ENCODE measurements around the gene ADCY7. TPM values are rescaled to one million over a fixed set of nuclear protein-coding genes. Genes with fewer than 3 reads are reported as not detected.

ADCY7 gene
- total RNA-seq, 1 experiment from 2014 or later: 34.2 TPM

DNA sequence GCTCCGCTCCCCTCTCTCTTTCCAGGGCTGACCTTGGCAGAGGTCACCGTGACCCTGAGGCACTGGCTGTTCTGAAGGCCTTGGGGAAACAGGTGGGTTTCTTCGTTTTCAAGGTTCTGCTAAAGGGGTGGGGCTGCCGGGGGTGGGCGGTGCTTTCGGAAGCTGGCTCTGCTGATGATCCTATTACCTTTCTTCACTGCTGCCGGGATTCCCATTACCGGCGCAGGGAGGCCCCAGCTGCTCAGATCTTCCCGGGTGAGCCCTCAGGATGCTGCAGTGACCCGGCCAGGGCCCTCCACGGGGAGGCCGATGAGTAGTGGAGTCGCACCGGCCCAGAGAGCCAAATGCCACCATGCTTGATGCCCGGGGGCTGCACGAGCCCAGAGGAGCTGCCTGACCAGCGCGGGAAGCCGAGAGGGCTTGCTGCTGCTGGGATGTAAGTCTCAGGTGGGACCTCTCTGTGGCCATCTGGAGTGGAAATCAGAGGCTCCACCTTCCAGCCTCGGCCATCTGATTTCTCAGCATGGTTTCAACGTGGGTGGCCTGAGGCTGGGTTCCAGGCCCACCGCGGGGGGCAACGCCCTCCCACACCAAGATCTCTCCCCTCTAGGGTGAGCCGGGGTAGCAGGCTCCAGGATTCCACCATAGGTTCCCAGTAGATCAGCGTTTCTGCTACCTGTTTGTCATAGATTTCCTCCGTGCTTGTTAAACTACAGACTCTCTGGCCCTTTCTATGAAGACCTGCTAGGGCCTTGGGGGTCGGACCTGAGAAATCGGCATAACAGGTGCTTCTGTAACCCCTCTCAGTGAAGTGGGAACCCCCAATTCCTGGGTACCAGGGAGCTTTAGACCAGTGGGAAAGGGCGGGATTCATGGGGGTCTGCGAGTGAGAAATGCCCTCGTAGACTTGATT lies 21.6 kb upstream of the ADCY7 start:
- H3K27ac ChIP-seq (ENCODE audit: low read depth, low read length): no peak overlapping the region
- CTCF ChIA-PET: interaction anchor here (0.6 to 1.3 kb wide), 3 partner anchors 9 to 562 kb away, joined by 3 to 4 read pairs (median 3); no protein-coding TSS in a partner anchor
- BruUV-seq (replicated peaks): no TSS peak
- H3K9me3 ChIP-seq (ENCODE audit: control insufficient read depth in 1 of 2, insufficient read depth in 1 of 2, low read depth in 1 of 2, low read length in 2 of 2): no peaks in the 10 kb centered on the region
- ATAC-seq (no peak), DNase-seq (ENCODE audit: low read depth, low spot score) (no peak)
- peak overlapping the region; percentile 83 for H3K4me2 ChIP-seq (ENCODE audit: low read length)
- no peaks in the 10 kb centered on the region for H3K9me2 ChIP-seq (ENCODE audit: insufficient read depth)
- H3K27me3 ChIP-seq (ENCODE audit: insufficient read depth, low read length): no peaks in the 10 kb centered on the region
- no peaks in the 10 kb centered on the region for H3K79me2 ChIP-seq (ENCODE audit: insufficient read depth, low read length)
- H3K9ac ChIP-seq (ENCODE audit: low read length): peak overlapping the region; percentile 52
- POLR2A ChIA-PET: interaction anchor here (0.5 kb wide), 1 partner anchor 10 kb away, joined by 4 read pairs; no protein-coding TSS in a partner anchor
- H3K4me3 ChIP-seq (replicated peaks in 1 of 2; ENCODE audit: low read depth in 1 of 2, low read length in 2 of 2): peak overlapping the region; percentile 48 to 60
- no peaks in the 10 kb centered on the region for H3K36me3 ChIP-seq (ENCODE audit: control insufficient read depth in 1 of 2, insufficient read depth in 2 of 2, low read length in 2 of 2)
- peaks cover 11 to 24% of the 10 kb centered on the region in 2 experiments; a peak in 3 of 4 replicates for H3K4me1 ChIP-seq (ENCODE audit: control insufficient read depth in 1 of 2, insufficient read depth in 2 of 2, low read length in 2 of 2)
- intact Hi-C loops (cut with micrococcal nuclease): no loop called here
- H4K20me1 ChIP-seq (ENCODE audit: insufficient read depth): no peaks in the 10 kb centered on the region
- H2AFZ ChIP-seq (ENCODE audit: low read depth, low read length, poor library complexity, severe bottlenecking): peak overlapping the region; percentile 80
- TF ChIP-seq EGR1 (IDR thresholded peaks at IDR 0.05; ENCODE audit: low read depth): no peak
- TF ChIP-seq CBX3 (IDR thresholded peaks at IDR 0.05; ENCODE audit: low read depth): no peak
- TF ChIP-seq, protein P1, sequence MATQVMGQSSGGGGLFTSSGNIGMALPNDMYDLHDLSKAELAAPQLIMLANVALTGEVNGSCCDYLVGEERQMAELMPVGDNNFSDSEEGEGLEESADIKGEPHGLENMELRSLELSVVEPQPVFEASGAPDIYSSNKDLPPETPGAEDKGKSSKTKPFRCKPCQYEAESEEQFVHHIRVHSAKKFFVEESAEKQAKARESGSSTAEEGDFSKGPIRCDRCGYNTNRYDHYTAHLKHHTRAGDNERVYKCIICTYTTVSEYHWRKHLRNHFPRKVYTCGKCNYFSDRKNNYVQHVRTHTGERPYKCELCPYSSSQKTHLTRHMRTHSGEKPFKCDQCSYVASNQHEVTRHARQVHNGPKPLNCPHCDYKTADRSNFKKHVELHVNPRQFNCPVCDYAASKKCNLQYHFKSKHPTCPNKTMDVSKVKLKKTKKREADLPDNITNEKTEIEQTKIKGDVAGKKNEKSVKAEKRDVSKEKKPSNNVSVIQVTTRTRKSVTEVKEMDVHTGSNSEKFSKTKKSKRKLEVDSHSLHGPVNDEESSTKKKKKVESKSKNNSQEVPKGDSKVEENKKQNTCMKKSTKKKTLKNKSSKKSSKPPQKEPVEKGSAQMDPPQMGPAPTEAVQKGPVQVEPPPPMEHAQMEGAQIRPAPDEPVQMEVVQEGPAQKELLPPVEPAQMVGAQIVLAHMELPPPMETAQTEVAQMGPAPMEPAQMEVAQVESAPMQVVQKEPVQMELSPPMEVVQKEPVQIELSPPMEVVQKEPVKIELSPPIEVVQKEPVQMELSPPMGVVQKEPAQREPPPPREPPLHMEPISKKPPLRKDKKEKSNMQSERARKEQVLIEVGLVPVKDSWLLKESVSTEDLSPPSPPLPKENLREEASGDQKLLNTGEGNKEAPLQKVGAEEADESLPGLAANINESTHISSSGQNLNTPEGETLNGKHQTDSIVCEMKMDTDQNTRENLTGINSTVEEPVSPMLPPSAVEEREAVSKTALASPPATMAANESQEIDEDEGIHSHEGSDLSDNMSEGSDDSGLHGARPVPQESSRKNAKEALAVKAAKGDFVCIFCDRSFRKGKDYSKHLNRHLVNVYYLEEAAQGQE (IDR thresholded peaks at IDR 0.05; ENCODE audit: low read depth): no peak
- no peak for TF ChIP-seq SRF (IDR thresholded peaks at IDR 0.05; ENCODE audit: low read depth)
- no peak for TF ChIP-seq ELF1 (IDR thresholded peaks at IDR 0.05; ENCODE audit: borderline replicate concordance, low read depth)
- no peak for TF ChIP-seq EZH2phosphoT487 (IDR thresholded peaks at IDR 0.05; ENCODE audit: borderline replicate concordance)
- RAD21 ChIA-PET (ENCODE audit: low non-redundant PET in 1 of 2, low total read pairs in 2 of 2, uncharacterized antibody in 2 of 2, unreplicated experiment in 2 of 2): no interaction called here
